ENCODE measurements around the gene OGG1. TPM values are rescaled to one million over a fixed set of nuclear protein-coding genes. Genes with fewer than 3 reads are reported as not detected.
A peak's percentile ranks its signal among the peaks of the same experiment; 100 is the strongest.

OGG1 gene
- total and polyA plus RNA-seq, 10 of the 15 experiments (the other 5 are each of a cell fraction or from before 2014, with no cell fraction given) = 4.8 to 38.8 (median 27.2) TPM

DNA sequence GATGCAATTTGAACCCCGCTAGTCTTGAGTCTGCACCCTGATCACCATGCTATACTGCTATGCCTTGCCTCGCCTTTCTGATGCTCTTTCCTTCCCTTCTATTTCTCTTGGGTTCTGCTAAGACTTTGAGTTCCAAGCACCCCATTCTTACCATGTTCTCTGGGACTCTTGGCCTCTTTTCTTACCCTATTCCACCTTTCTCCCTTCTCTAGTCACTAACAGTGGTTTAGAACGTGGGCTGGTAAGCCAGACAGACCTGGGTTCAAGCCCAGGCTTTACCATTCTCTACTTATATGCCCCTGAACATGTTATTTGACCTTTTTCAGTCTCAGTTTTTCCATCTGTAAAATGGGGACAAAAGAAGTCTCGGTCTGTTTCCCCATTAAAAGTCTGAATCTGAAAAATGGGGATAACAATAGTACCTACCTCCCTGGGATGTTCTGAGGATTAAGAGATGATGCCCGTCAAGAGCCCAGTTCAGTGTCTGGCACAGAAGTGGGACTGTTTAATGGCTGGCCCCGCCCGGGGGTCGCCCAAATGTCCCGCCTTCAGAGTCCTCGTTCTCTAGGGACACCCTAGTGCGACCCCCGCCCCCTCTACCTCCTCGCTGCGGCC lies 42.1 kb downstream of the OGG1 start (continued):
- TF ChIP-seq ZBTB40 (IDR thresholded peaks at IDR 0.05; ENCODE audit: borderline replicate concordance) (no peak), ZBTB11 (CRISPR knock-in tag; IDR thresholded peaks at IDR 0.05) (no peak), PML (IDR thresholded peaks at IDR 0.05; ENCODE audit: low read length) (peak; percentile 84), CBX3 (IDR thresholded peaks at IDR 0.05; ENCODE audit: borderline replicate concordance, low read depth) (no peak), ZNF687 (IDR thresholded peaks at IDR 0.05) (no peak), HDGF (IDR thresholded peaks at IDR 0.05) (no peak), NR2F1 (conservative IDR thresholded peaks at IDR 0.05) (peak; percentile 38), RCOR1 (conservative IDR thresholded peaks at IDR 0.05; ENCODE audit: low read depth, low read length) (0 out of 2 replicates have a peak, but pooled peaks have one; percentile 45), LARP7 (IDR thresholded peaks at IDR 0.05) (no peak), NKRF (conservative IDR thresholded peaks at IDR 0.05) (0 out of 2 replicates have a peak, but pooled peaks have one; percentile 84), STAT3 (IDR thresholded peaks at IDR 0.05; ENCODE audit: low read depth, low read length) (no peak), MTA3 (IDR thresholded peaks at IDR 0.05; ENCODE audit: borderline replicate concordance, low read length) (no peak; the same call in 1 of the 2 replicates), FOXM1 (IDR thresholded peaks at IDR 0.05; ENCODE audit: low read depth, low read length) (0 out of 2 replicates have a peak, but pooled peaks have one; percentile 7)
- TF ChIP-seq, protein P1, sequence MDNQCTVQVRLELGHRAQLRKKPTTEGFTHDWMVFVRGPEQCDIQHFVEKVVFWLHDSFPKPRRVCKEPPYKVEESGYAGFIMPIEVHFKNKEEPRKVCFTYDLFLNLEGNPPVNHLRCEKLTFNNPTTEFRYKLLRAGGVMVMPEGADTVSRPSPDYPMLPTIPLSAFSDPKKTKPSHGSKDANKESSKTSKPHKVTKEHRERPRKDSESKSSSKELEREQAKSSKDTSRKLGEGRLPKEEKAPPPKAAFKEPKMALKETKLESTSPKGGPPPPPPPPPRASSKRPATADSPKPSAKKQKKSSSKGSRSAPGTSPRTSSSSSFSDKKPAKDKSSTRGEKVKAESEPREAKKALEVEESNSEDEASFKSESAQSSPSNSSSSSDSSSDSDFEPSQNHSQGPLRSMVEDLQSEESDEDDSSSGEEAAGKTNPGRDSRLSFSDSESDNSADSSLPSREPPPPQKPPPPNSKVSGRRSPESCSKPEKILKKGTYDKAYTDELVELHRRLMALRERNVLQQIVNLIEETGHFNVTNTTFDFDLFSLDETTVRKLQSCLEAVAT (IDR thresholded peaks at IDR 0.05) = 0 out of 2 replicates have a peak, but pooled peaks have one; percentile 16

Data from GM12878 (cell line).